Measurements from ENCODE around the gene MRPL10. TPM values are rescaled to one million over a fixed set of nuclear protein-coding genes. Genes with fewer than 3 reads are reported as not detected.

MRPL10 gene
- total RNA-seq, 4 donors from 2014 or later: 23.2 to 36.6 (median 30.0) TPM

DNA sequence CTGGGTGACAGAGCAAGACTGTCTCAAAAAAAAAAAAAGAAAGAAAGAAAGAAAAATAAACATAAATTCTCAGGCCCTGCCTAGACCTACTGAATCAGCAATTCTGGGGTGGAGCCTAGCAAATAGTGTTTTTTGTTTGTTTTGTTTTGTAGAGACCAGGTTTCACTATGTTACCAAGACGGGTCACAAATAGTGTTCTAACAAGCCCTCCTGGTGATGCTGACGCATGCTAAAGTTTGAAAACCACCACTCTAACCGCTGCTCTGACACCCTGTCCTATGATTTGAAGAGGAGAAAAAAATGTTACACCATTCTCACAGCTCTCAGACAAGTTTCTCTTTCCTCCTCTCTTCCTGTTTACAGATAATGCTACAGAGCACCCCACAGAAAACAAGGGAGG lies 1.5 kb downstream of the MRPL10 start:
- no peaks in the 10 kb centered on the region for H3K27me3 ChIP-seq
- WGBS, 2 donors: 51 to 78% methylated on average over 3 of the region's 3 CpGs
- no peak for DNase-seq
- peak overlapping the region in 2 of 4 donors; percentile 86 to 88 for H3K27ac ChIP-seq
- H3K36me3 ChIP-seq: peaks cover 13 to 41% (median 28%) of the 10 kb centered on the region in 3 donors
- peaks cover 7 to 29% (median 19%) of the 10 kb centered on the region in 3 donors for H3K4me1 ChIP-seq
- no peaks in the 10 kb centered on the region for H3K9me3 ChIP-seq
- TF ChIP-seq POLR2A (IDR thresholded peaks at IDR 0.05) (peak in 1 of 4 donors; percentile 25), CTCF (IDR thresholded peaks at IDR 0.05) (no peak)
- H3K4me3 ChIP-seq: no peak overlapping the region
- intact Hi-C loops (cut with DNase I): no loop called here

GRCh38 chr17:47823519-47823918 lies 7.8 kb downstream of the MRPL10 start:
- DNase-seq: no peak
- H3K27ac ChIP-seq: no peak overlapping the region
- 81 to 94% methylated on average over 3 of the region's 4 CpGs for WGBS, 2 donors
- H3K27me3 ChIP-seq: no peaks in the 10 kb centered on the region
- H3K4me3 ChIP-seq: no peak overlapping the region
- H3K9me3 ChIP-seq: no peaks in the 10 kb centered on the region
- intact Hi-C loops (cut with DNase I): no loop called here
- H3K4me1 ChIP-seq: peaks cover 20 to 30% (median 21%) of the 10 kb centered on the region in 3 donors
- peaks cover 24 to 69% (median 40%) of the 10 kb centered on the region in 3 donors for H3K36me3 ChIP-seq
- TF ChIP-seq CTCF (IDR thresholded peaks at IDR 0.05) (no peak), POLR2A (IDR thresholded peaks at IDR 0.05) (no peak)

- Histone ChIP-seq H3K27ac (no peak overlapping the region), H3K9me3 (no peaks in the 10 kb centered on the region), H3K27me3 (no peaks in the 10 kb centered on the region), H3K36me3 (peaks cover 24 to 69% (median 39%) of the 10 kb centered on the region in 3 donors), H3K4me3 (no peak overlapping the region), H3K4me1 (peaks cover 20 to 30% (median 21%) of the 10 kb centered on the region in 3 donors)
- intact Hi-C loops (cut with DNase I): no loop called here
- WGBS, 2 donors: 96% methylated on average over 4 of the region's 4 CpGs; no CpG with 5 or more reads in 1 of the 2 donors
- DNase-seq: no peak
- TF ChIP-seq POLR2A (IDR thresholded peaks at IDR 0.05) (no peak), CTCF (IDR thresholded peaks at IDR 0.05) (no peak)
These were observed 8.6 kb downstream of the MRPL10 start for GRCh38 chr17:47822785-47823184.

DNA sequence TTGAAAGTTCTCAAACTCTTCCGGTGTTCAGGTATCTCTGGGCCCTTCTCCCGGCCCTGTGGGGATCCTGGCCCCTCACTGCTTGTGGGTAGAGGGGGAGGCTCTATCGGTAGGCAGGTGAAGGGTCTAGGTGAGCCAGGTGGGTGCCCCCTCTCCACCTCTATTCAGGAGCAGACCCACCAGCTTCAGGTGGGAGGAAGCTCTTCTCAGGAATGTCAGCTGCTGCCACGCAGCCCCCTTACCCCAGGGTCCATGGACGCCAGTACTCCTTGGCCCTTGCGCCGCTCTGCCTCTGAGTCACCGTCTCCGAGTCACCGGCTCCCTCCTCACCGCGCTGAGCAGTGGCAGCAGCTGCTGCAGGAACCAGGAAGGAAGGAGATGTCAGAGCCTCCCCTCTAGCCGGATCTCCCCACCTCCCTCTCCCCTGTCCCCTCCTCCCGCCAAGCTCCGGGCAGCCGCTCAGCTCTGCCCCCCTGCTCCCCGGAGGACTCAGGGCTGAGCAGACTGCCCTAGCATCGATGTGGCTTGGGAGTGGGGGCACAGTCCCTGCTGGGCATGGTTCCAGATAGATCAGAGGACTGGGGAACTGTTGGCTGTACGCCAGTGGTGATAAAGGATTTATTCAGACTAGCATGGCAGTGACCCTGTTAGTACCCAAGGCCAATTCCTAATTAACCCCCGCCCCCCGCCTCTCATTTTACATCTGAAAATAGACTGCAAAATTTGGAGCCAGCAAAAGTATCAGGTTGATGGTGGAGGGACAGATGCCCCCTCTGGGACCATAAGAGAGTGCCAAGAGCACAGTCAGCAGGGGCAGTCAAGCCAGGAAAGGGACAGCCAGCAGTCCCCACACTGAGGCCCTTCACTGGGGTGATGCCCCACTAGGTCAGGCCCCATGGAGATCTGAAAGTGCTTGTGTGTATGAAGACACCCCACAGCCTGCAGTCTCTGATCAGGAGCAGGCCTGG lies 9.6 kb downstream of the MRPL10 start, which contains the start of gene OSBPL7:
Gene OSBPL7 (minus strand): TSS at position 371 of the 968 bp plus-strand sequence. CDS start 1,516 bp downstream, outside the sequence.
- WGBS, 2 donors: 0 to 25% methylated on average over 5 of the region's 21 CpGs
- Histone ChIP-seq H3K4me1 (peaks cover 20 to 30% (median 21%) of the 10 kb centered on the region in 3 donors), H3K27ac (peak within 1 kb of the TSS; percentile 50 to 64 (median 61)), H3K4me3 (peak within 1 kb of the TSS; percentile 35 to 69 (median 54)), H3K36me3 (peaks cover 18 to 69% (median 31%) of the 10 kb centered on the region in 3 donors), H3K9me3 (no peaks in the 10 kb centered on the region), H3K27me3 (no peaks in the 10 kb centered on the region)
- peak; percentile 33 for DNase-seq
- intact Hi-C loops (cut with DNase I): no loop called here
- peak in 1 of 4 donors; percentile 30 for TF ChIP-seq POLR2A (IDR thresholded peaks at IDR 0.05)
- TF ChIP-seq CTCF (IDR thresholded peaks at IDR 0.05): peak in 1 of 6 experiments; percentile 22

GRCh38 chr17:47821031-47821423 lies 10.3 kb downstream of the MRPL10 start:
- TF ChIP-seq POLR2A (IDR thresholded peaks at IDR 0.05): no peak
- no peak for TF ChIP-seq CTCF (IDR thresholded peaks at IDR 0.05)
- 0 to 11% methylated on average over 4 of the region's 4 CpGs for WGBS, 2 donors
- Histone ChIP-seq H3K27me3 (no peaks in the 10 kb centered on the region), H3K9me3 (no peaks in the 10 kb centered on the region), H3K36me3 (peaks cover 11 to 69% (median 24%) of the 10 kb centered on the region in 3 donors), H3K4me3 (peak overlapping the region; percentile 35 to 69 (median 54)), H3K27ac (peak overlapping the region; percentile 50 to 64 (median 61)), H3K4me1 (peaks cover 20 to 30% (median 21%) of the 10 kb centered on the region in 3 donors)
- intact Hi-C loops (cut with DNase I): no loop called here
- no peak for DNase-seq
